ENCODE results near the gene ACTL8. TPM values are rescaled to one million over a fixed set of nuclear protein-coding genes. Genes with fewer than 3 reads are reported as not detected.

ACTL8 gene
- total and polyA plus RNA-seq, 2 of the 4 experiments (the other 2 are of a cell fraction), result under 0.01 to 0.07 TPM

GRCh38 chr1:17744666-17745478, 10.3 kb upstream of the ACTL8 start:
- Histone ChIP-seq H2AK5ac (ENCODE audit: low read depth, low read length) (no peak overlapping the region), H4K20me1 (ENCODE audit: insufficient read depth, low read length) (no peaks in the 10 kb centered on the region), H3K9ac (ENCODE audit: low read depth, low read length) (no peak overlapping the region), H3K23ac (ENCODE audit: low read depth, low read length) (no peak overlapping the region), H2BK5ac (ENCODE audit: low read depth, low read length, poor library complexity, severe bottlenecking) (no peak overlapping the region), H2BK120ac (ENCODE audit: low read depth, low read length) (no peak overlapping the region), H3K27me3 (ENCODE audit: control insufficient read depth, insufficient read depth, low read length) (peaks cover 19% of the 10 kb centered on the region; the same call in 1 of the 2 replicates), H2BK20ac (ENCODE audit: low read depth, low read length) (no peak overlapping the region), H2AFZ (replicated peaks; ENCODE audit: low read length, poor library complexity) (no peak overlapping the region), H4K8ac (ENCODE audit: low read depth in 2 of 2, low read length in 2 of 2) (no peak overlapping the region), H4K5ac (ENCODE audit: low read depth, low read length) (no peak overlapping the region), H3K18ac (ENCODE audit: low read depth, low read length) (no peak overlapping the region), H2AK9ac (replicated peaks; ENCODE audit: low read depth, low read length, poor library complexity) (no peak overlapping the region), H3K4me2 (ENCODE audit: low read depth, low read length) (no peak overlapping the region), H3K56ac (ENCODE audit: extremely low read depth, insufficient read depth, low read length) (no peak overlapping the region), H2BK15ac (ENCODE audit: low read depth, low read length) (no peak overlapping the region), H3K9me1 (ENCODE audit: insufficient read depth, low read length) (no peaks in the 10 kb centered on the region), H3K4ac (ENCODE audit: low read depth, low read length) (no peak overlapping the region), H3K36me3 (ENCODE audit: control insufficient read depth, insufficient read depth, low read length) (no peaks in the 10 kb centered on the region), H3K79me1 (ENCODE audit: low read depth in 1 of 2, low read length in 2 of 2) (no peaks in the 10 kb centered on the region), H3K4me3 (ENCODE audit: insufficient read depth, low read depth, low read length) (no peak overlapping the region), H3K14ac (replicated peaks; ENCODE audit: low read depth, low read length) (no peak overlapping the region), H4K91ac (ENCODE audit: insufficient read depth, low read depth, low read length) (no peak overlapping the region), H3K9me3 (ENCODE audit: control insufficient read depth, insufficient read depth, low read length) (no peaks in the 10 kb centered on the region), H3K4me1 (ENCODE audit: control insufficient read depth, insufficient read depth, low read length) (no peaks in the 10 kb centered on the region), H3K27ac (ENCODE audit: insufficient read depth, low read length) (no peak overlapping the region)
- 67% methylated on average over 3 of the region's 11 CpGs; no CpG with 5 or more reads in 1 of the 2 experiments for WGBS, 2 experiments (ENCODE audit: extremely low coverage in 2 of 2, insufficient read length in 1 of 2)
- in situ Hi-C loops (cut with MboI; ENCODE audit: low sequenced_read_pairs) (no loop called here), intact Hi-C loops (cut with micrococcal nuclease) (no loop called here), dilution Hi-C loops (cut with HindIII; ENCODE audit: low sequenced_read_pairs, unreplicated experiment) (no loop called here)
- ATAC-seq (ENCODE audit: low read depth) (no peak), DNase-seq (no peak)
- ChIA-PET CTCF (interaction anchor here (0.8 to 0.9 kb wide), 2 partner anchors 19 to 23 kb away, joined by 3 read pairs; no protein-coding TSS in a partner anchor), POLR2A (ENCODE audit: unreplicated experiment) (no interaction called here)
- TF ChIP-seq RAD21 (IDR thresholded peaks at IDR 0.05; ENCODE audit: low read length) (no peak), CTCF (conservative IDR thresholded peaks at IDR 0.05; ENCODE audit: low read depth, low read length) (no peak), RFX5 (IDR thresholded peaks at IDR 0.05; ENCODE audit: low read depth, low read length) (no peak), POLR2A (IDR thresholded peaks at IDR 0.05; ENCODE audit: low read depth, low read length) (no peak), MAFK (IDR thresholded peaks at IDR 0.05; ENCODE audit: low read depth, low read length) (no peak), RCOR1 (IDR thresholded peaks at IDR 0.05; ENCODE audit: insufficient replicate concordance, low read length) (no peak)
- BruUV-seq (replicated peaks), result no TSS peak

Data from IMR-90 (cell line).